ENCODE measurements around the gene ATXN2. TPM values are rescaled to one million over a fixed set of nuclear protein-coding genes. Genes with fewer than 3 reads are reported as not detected.

Gene ATXN2
- total RNA-seq, 4 donors from 2014 or later, result 50.3 to 84.3 (median 64.3) TPM

- no peaks in the 10 kb centered on the region for H3K9me3 ChIP-seq
- TF ChIP-seq EP300 (IDR thresholded peaks at IDR 0.05) (no peak), CTCF (IDR thresholded peaks at IDR 0.05) (no peak), POLR2A (IDR thresholded peaks at IDR 0.05) (no peak)
- no peaks in the 10 kb centered on the region for H3K27me3 ChIP-seq
- H3K4me1 ChIP-seq, result peaks cover 0 to 19% (median 0%) of the 10 kb centered on the region in 4 donors
- DNase-seq (ENCODE audit: low spot score in 2 of 2), result no peak
- H3K4me3 ChIP-seq, result no peak overlapping the region
- peaks cover 3 to 71% (median 13%) of the 10 kb centered on the region in 3 donors for H3K36me3 ChIP-seq
- H3K27ac ChIP-seq, result no peak overlapping the region
- 85 to 90% methylated on average over 6 of the region's 6 CpGs for WGBS, 2 donors
Measured at GRCh38 chr12:111458546-111459172, 140.5 kb downstream of the ATXN2 start.

GRCh38 chr12:111457577-111457976, 141.5 kb downstream of the ATXN2 start:
- H3K27me3 ChIP-seq, result no peaks in the 10 kb centered on the region
- no peak for DNase-seq (ENCODE audit: low spot score in 2 of 2)
- H3K9me3 ChIP-seq, result no peaks in the 10 kb centered on the region
- TF ChIP-seq CTCF (IDR thresholded peaks at IDR 0.05) (no peak), EP300 (IDR thresholded peaks at IDR 0.05) (no peak), POLR2A (IDR thresholded peaks at IDR 0.05) (no peak)
- peaks cover 3 to 75% (median 13%) of the 10 kb centered on the region in 3 donors for H3K36me3 ChIP-seq
- WGBS, 2 donors, result 86 to 95% methylated on average over 3 of the region's 3 CpGs
- H3K4me1 ChIP-seq, result peaks cover 0 to 13% (median 0%) of the 10 kb centered on the region in 4 donors
- H3K4me3 ChIP-seq, result no peak overlapping the region
- no peak overlapping the region for H3K27ac ChIP-seq

- DNase-seq (ENCODE audit: low spot score in 2 of 2), result no peak
- TF ChIP-seq POLR2A (IDR thresholded peaks at IDR 0.05) (no peak), CTCF (IDR thresholded peaks at IDR 0.05) (no peak), EP300 (IDR thresholded peaks at IDR 0.05) (no peak)
- H3K9me3 ChIP-seq, result no peaks in the 10 kb centered on the region
- peaks cover 0 to 8% (median 0%) of the 10 kb centered on the region in 4 donors for H3K4me1 ChIP-seq
- 92 to 94% methylated on average over 9 of the region's 9 CpGs for WGBS, 2 donors
- H3K4me3 ChIP-seq, result no peak overlapping the region
- peaks cover 3 to 77% (median 13%) of the 10 kb centered on the region in 3 donors for H3K36me3 ChIP-seq
- no peak overlapping the region for H3K27ac ChIP-seq
- no peaks in the 10 kb centered on the region for H3K27me3 ChIP-seq
Measured at GRCh38 chr12:111457071-111457470, 142.0 kb downstream of the ATXN2 start.

GRCh38 chr12:111455448-111456320, 143.4 kb downstream of the ATXN2 start:
- Histone ChIP-seq H3K4me3 (no peak overlapping the region), H3K4me1 (peaks cover 0 to 9% (median 0%) of the 10 kb centered on the region in 4 donors), H3K9me3 (no peaks in the 10 kb centered on the region), H3K27me3 (no peaks in the 10 kb centered on the region), H3K27ac (no peak overlapping the region), H3K36me3 (peaks cover 3 to 79% (median 13%) of the 10 kb centered on the region in 3 donors)
- no peak for DNase-seq (ENCODE audit: low spot score in 2 of 2)
- 92% methylated on average over 15 of the region's 15 CpGs for WGBS, 2 donors
- no peak for TF ChIP-seq CTCF (IDR thresholded peaks at IDR 0.05)
- TF ChIP-seq POLR2A (IDR thresholded peaks at IDR 0.05), result no peak
- TF ChIP-seq EP300 (IDR thresholded peaks at IDR 0.05), result no peak
